Stimulated activated naive CD8-positive, alpha-beta T cell treated with anti-CD3 and anti-CD28 coated beads, Interleukin-15, Interleukin-2, amounts not matched to agents 100 U/mL and 50 U/mL, for 24 hours (primary cell): ENCODE data around the gene RAPGEF3.
A peak's percentile ranks its signal among the peaks of the same experiment; 100 is the strongest.

ENCODE experiments used
- ATAC-seq: fragments of 150-1000 bp; cut with Tn5 transposase; one replicate; pipeline ENCODE4 v1.10.0; 2021
- DNase-seq: peaks from one replicate; pipeline ENCODE4 v3.0.0; 2021

RAPGEF3 gene

DNA sequence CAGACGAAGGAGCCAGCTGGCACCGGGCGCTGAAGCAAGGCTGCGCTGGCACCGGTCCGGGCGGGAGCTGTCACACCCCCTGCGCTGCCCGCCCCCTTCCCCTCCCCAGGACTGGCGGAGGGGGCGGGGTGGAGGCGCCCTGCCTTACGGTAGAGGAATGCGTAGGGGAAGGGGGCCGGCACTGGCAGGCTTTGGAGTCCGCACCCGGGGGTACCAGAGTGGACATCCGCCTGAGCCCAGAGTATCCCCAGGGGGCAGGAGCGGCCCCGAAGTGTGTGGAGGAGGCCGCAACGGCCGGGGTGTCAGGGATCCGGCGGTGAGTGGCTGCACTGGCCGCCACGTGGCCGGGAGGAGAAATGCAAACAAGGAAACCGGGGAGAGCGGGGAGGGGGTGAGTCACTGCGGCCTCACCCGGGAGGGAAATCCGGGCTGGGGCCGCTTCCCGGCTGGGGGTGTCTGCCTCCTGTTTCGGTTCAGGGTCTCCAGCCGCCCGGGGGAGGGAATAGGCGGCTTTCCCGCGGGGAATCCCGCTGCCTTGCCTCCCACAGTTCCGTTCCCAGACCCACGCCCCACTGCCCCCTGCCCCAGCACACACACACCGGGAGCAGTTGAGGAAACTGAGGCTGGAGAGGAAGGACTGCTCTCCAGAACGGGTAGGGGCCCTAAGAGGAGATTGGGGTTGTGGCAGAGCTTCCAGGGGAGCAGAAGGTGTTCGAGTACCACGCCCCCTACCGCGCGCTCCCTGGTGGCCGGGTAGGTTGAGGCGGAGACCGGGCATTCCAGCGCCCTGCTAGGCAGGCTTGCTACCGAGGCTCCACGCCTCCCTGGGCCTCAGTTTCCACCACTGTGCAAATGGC, at the start of gene RAPGEF3:
RAPGEF3 (minus strand) TSS at position 47 of the 857 bp plus-strand sequence. CDS start 324 bp downstream, outside the sequence.
- ATAC-seq: peak; percentile 75
- DNase-seq: peak; percentile 78

GRCh38 chr12:47808050-47808449, 49.4 kb upstream of the RAPGEF3 start:
- DNase-seq (peak; percentile 86), ATAC-seq (peak; percentile 50)

GRCh38 chr12:47807338-47807737, 48.7 kb upstream of the RAPGEF3 start:
- ATAC-seq (no peak), DNase-seq (no peak)

DNA sequence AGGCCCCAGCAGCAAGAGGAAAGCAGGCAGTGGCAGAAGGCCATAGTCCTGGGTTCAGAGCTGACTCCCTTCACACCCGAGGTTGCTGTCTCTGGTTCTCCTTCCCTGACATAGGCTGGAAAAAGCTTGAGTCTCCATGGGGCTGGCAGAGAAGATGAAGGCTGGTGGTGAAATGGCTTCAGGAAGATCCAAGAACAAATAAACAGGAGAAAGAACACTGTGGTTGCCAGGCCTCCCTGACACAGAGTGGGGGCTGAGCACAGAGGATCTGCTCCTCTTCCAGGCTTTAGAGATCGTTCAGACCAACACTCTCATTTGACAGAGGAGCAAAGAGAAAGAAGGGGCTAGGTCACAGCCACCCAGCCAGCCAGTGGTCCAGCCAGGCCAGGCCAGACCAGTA, 46.7 kb upstream of the RAPGEF3 start:
- ATAC-seq (no peak), DNase-seq (no peak)

- no peak for ATAC-seq
Observed at GRCh38 chr12:47804171-47804570, 45.5 kb upstream of the RAPGEF3 start.

GRCh38 chr12:47803191-47803875, 44.7 kb upstream of the RAPGEF3 start:
- ATAC-seq (no peak), DNase-seq (no peak)

More at GRCh38 chr12:47804171-47804570, 45.5 kb upstream of the RAPGEF3 start:
- no peak for DNase-seq

- DNase-seq (no peak), ATAC-seq (peak; percentile 10)
Observed at GRCh38 chr12:47802312-47802711, 43.6 kb upstream of the RAPGEF3 start.

DNA sequence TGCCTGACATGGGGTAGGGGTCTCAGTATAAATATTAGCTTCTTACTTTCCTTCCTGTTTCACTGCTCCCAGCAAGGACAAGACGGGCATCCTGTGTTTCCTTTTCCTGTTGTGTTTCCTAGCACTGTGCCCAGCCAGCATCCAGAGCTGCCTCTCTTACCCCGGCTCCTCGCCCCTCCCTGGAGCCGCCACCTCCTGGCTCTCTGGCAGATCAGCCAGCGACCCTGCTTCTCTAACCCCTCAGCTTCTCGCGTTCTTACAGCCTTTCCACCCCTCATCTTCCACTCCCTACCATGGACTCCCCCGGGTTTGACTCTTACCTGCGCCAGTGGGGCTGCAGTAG, 43.2 kb upstream of the RAPGEF3 start:
- DNase-seq (no peak), ATAC-seq (no peak)

GRCh38 chr12:47801170-47801903, 42.7 kb upstream of the RAPGEF3 start:
- no peak for ATAC-seq

GRCh38 chr12:47800582-47800981, 41.9 kb upstream of the RAPGEF3 start:
- ATAC-seq: no peak
- no peak for DNase-seq

More at GRCh38 chr12:47801170-47801903, 42.7 kb upstream of the RAPGEF3 start:
- DNase-seq: no peak

DNA sequence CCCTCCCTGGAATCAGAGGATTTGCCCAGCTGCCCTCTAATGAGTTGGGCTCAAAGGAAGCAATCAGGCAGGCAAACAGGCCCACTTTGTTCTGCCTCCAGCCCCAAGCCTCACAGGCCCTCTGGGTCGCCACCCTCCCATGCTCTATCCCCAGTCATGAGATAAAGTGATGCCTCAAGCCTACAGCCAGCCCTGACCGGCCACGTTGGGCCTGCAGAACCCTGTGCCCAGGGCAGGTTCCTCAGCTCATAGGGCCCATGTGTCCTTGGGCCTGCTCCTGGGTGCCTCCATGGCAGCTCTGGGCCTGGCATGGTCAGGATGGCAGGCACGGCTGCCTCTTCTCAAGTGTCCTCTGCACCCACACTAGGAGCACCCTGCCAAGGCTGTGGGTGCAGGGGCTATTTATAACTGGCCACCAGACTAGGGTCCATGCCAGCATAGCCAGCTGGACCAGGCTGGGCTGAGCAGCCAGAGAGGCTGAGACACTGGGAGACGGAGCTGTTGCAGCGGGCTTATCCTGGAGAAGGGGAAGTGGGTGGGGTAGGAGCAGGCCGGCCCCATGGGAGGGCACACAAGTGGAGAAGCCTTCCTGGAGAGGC, 40.8 kb upstream of the RAPGEF3 start:
- DNase-seq (no peak), ATAC-seq (no peak)

DNA sequence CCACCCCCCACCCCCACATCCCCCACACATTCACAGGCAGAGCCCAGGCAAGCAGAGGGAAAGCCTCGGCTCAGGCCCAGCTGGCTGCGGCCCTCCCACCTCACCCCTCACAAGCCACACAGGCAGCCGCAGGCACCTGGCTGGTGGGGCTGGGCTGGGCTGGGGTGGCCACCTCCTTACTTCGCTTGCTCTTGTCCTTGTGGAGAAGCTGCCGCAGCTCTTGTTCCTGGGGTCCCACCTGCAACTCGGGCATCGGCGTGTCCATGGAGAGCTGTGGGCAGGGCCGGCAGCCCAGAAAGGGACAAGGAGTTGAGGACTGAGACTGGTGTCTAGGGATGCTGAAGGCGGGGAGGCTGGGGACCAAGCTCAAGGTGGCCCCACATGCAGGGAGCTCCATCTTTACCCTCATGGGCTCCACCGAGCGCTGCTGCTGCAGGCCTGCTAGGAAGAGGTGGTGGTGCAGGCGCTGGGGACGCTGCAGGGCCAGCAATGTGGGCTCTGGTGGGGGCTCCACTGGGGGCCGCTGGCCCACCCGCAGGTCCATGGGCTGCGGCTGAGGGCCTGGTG, 39.8 kb upstream of the RAPGEF3 start:
- no peak for DNase-seq
- ATAC-seq: no peak

DNA sequence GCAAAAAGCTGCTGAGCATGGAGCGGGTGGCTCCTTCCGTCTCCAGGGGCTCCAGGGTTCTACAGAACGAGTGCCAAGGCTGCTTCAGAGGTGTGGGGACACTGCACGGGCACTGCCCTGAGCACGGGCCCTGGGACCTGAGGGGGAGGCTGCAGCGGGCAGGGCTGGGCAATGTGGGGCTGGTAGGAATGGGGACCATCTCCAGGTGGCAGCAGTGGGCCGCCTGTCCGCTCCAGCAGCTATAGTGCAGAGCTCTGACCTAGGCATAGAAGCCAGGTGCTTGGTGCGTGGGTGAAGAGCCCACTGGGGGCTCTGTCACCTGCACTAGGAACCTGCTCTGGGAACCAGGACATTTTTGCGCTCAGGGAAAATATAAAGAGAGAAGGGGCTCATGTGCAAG, 38.8 kb upstream of the RAPGEF3 start:
- peak; percentile 44 for DNase-seq

GRCh38 chr12:47795814-47796411, 37.2 kb upstream of the RAPGEF3 start:
- ATAC-seq (no peak), DNase-seq (no peak)

More for the DNA sequence above, 38.8 kb upstream of the RAPGEF3 start:
- ATAC-seq: peak; percentile 34

DNA sequence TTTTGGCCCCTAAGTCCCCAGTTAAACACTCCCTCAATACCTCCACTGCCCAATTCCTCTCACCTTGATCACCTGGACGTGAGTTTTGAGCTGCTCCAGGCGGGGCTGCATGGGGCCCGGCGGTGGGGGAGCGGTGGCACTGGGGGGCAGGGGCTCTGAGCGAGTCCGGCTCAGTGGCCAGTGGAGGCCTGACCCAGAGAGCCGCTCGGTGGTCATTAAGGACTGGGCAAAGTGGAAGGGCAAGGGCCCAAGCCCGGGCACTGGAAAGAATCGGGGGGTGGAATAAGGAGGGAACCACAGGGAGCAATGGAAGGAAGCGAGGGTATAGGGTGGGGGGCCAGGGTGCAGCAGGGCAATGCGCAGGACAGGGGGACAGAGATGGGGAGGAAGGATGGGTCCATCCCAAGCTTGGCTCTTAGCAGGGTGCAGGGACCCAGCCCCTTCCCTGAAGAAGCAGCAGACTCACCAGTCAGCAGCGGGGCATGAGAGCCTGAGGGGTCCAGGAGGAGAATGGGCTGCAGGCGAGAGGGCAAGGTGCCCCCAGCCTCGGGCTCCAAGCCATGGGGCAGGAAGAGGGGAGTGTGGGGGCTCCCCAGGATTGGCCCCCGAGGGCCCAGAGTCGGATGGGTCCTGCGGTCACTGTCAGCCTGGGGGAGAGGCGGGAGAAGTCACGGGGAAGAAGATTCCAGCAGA, 36.6 kb upstream of the RAPGEF3 start:
- ATAC-seq: no peak
- no peak for DNase-seq

- DNase-seq: no peak
- no peak for ATAC-seq
Observed at GRCh38 chr12:47794679-47795078, 36.0 kb upstream of the RAPGEF3 start.

DNA sequence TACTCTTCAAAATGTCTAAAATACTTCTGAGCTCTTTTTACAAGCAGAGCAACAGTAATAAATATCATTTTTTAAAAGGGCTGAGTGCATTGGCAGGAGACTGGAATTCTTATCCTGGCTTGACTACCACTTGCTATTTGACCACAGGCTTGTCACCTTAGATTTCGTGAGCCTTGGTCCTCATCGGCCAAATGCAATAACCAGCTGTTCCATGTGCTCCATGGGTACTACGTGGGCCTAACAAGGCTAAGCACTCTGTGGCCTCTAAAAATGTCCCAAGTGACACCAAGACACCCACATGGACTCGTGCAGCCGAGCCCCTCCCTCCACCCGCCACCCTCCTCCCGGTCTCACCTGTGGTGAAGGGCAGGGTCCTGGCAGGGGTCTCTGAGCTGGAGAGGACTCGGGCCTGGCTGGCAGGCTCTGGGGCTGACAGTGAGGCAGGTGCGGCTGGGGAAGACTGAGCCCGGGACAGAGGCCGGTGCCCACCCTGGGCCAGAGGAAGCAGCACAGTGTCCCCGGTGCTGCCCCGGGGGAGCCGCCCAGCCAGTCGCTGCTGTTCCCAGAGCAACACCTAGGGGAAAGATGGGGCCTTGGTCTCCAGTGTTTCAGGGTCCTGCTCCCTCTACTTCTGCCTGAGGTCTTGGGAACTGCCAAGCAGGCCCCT, 34.5 kb upstream of the RAPGEF3 start:
- DNase-seq: no peak
- ATAC-seq: no peak

GRCh38 chr12:47791874-47792273, 33.2 kb upstream of the RAPGEF3 start:
- DNase-seq (no peak), ATAC-seq (no peak)

GRCh38 chr12:47791351-47791746, 32.7 kb upstream of the RAPGEF3 start:
- DNase-seq (no peak), ATAC-seq (no peak)

DNA sequence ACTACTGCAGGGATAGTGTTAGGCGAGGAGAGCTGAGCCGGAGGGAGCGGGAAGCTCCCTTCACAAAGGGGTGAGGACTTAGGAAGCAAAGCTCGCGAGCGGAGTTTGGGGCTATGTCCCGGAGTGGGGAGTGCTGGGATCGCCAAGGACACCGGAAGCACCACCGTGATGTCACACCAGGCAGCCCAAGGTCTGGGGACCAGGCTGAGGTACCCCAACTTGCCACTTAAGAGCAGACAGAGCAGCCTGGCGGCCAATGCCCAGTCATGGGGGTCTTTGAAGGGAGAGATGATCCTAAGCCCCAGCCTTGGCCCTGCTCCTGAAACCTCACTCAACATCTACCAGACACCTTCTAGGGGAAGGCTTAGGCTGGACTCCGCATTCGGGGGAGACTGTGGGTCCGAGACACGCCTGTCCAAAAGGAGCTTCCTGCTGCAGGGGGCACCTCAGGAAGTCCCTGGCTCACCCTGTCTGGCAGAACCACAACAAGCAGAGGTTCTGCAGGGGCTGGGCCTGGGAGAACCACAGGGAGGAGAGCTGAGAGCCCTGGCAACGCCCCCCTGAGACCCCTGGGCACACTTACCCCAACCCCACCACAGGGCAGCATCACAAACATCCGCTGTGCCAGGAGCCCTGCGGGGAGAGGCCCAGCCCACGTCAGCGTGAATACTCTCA, 32.1 kb upstream of the RAPGEF3 start:
- no peak for ATAC-seq
- DNase-seq: no peak
